K562 (cell line): ENCODE measurements around the gene CYP26A1. TPM values are rescaled to one million over a fixed set of nuclear protein-coding genes. Genes with fewer than 3 reads are reported as not detected.

Experiments used
- ATAC-seq: fragments of 200-7000 bp; cut with Tn5 transposase; 3 replicates; pipeline ENCODE4 v1.9.1; 2020; ENCODE audit warnings: moderate library complexity
- BruUV-seq: library from RNA; stranded (reverse); fragments of 400-500 nt; replicated peaks from 2 replicates; lab custom pipeline; 2021; lab: Mats Ljungman, UMichigan
- CTCF ChIA-PET: fragments of 300-600 bp; formaldehyde crosslinking; extraction: SDS; loops from one replicate; lab custom pipeline; 2021; ENCODE audit warnings: low intra/inter-chr PET ratio; lab: Yijun Ruan, JAX
- POLR2A ChIA-PET: fragments of 300-600, 350-650 bp; sonication (Branson Sonifier 250); formaldehyde crosslinking; extraction: SDS; loops from one replicate; lab custom pipeline; 2021; ENCODE audit warnings: antibody characterized with exemption, inconsistent platforms; lab: Yijun Ruan, JAX
- DNase-seq, 4 experiments: peaks; one replicate each; pipeline versions ENCODE4 v3.0.0 to v3.0.0-alpha.2; 2011 to 2018; ENCODE audit warnings: low spot score in 3 of 4, mixed read lengths in 3 of 4; ENCODE audit errors: extremely low read depth in 1 of 4
- FAIRE-seq: peaks from 2 replicates; lab custom pipeline; 2011; peaks lifted over from hg19 to GRCh38; lab: Jason Lieb, UNC
- H2AFZ ChIP-seq: 2 replicates; pipeline ENCODE4 v1.6.0; 2011; ENCODE audit warnings: low read depth, low read length, control low read depth, inconsistent platforms
- H3K27ac ChIP-seq: fragments of 200-600 bp; 3 replicates; pipeline ENCODE4 v1.8.0; 2011; ENCODE audit warnings: low read depth, mild to moderate bottlenecking, control low read depth, inconsistent platforms, low read length, moderate library complexity, mixed read lengths; ENCODE audit errors: extremely low read depth
- H3K27me3 ChIP-seq, 2 experiments: fragments of 300-600 bp in 1 of 2; 2 replicates in 1 of 2; 3 replicates in 1 of 2; pipeline versions ENCODE4 v1.6.0 to v1.8.0; 2011; ENCODE audit warnings: inconsistent platforms in 2 of 2, low read length in 2 of 2, mild to moderate bottlenecking in 1 of 2, mixed read lengths in 1 of 2, moderate library complexity in 1 of 2; ENCODE audit not compliant: control insufficient read depth in 2 of 2, insufficient read depth in 2 of 2
- H3K36me3 ChIP-seq: fragments of 300-600 bp; 3 replicates; pipeline ENCODE4 v1.8.0; 2011; ENCODE audit warnings: mild to moderate bottlenecking, low read length, inconsistent platforms; ENCODE audit not compliant: control insufficient read depth, insufficient read depth
- H3K4me1 ChIP-seq, 2 experiments: fragments of 200-600 bp in 1 of 2; replicated peaks in 1 of 2; 2 replicates in 1 of 2; 3 replicates in 1 of 2; pipeline versions ENCODE4 v1.5.1 to v1.8.0; 2011; ENCODE audit warnings: inconsistent platforms in 2 of 2, low read length in 2 of 2, mild to moderate bottlenecking in 1 of 2, mixed read lengths in 1 of 2, moderate library complexity in 1 of 2; ENCODE audit not compliant: control insufficient read depth in 2 of 2, insufficient read depth in 2 of 2
- H3K4me2 ChIP-seq: 2 replicates; pipeline ENCODE4 v1.6.1; 2011; ENCODE audit warnings: low read length, control low read depth, inconsistent platforms, mixed read lengths; ENCODE audit not compliant: insufficient read depth
- H3K4me3 ChIP-seq: fragments of 200-600 bp; sonication (generic), shearing (Covaris generic); 2 replicates; pipeline ENCODE4 v1.5.1; 2016; ENCODE audit warnings: control low read depth, inconsistent platforms
- H3K79me2 ChIP-seq: fragments of 200-600 bp; 3 replicates; pipeline ENCODE4 v1.8.0; 2011; ENCODE audit warnings: low read length, inconsistent platforms; ENCODE audit not compliant: control insufficient read depth, insufficient read depth
- H3K9ac ChIP-seq, 2 experiments: 2 replicates each; pipeline versions ENCODE4 v1.6.0 to v1.6.1; 2011; ENCODE audit warnings: low read depth in 2 of 2, low read length in 2 of 2, control low read depth in 1 of 2, inconsistent platforms in 1 of 2, mild to moderate bottlenecking in 1 of 2, mixed read lengths in 1 of 2; ENCODE audit not compliant: insufficient read depth in 1 of 2
- H3K9me1 ChIP-seq: one replicate; pipeline ENCODE4 v1.6.0; 2011; ENCODE audit warnings: inconsistent platforms, mild to moderate bottlenecking, low read length, moderate library complexity; ENCODE audit not compliant: control insufficient read depth, insufficient read depth
- H3K9me3 ChIP-seq: replicated peaks from 2 replicates; pipeline ENCODE4 v1.5.1; 2011; ENCODE audit warnings: low read depth, low read length, inconsistent platforms; ENCODE audit not compliant: control insufficient read depth, insufficient read depth
- H4K20me1 ChIP-seq: replicated peaks from 2 replicates; pipeline ENCODE4 v1.6.1; 2011; ENCODE audit warnings: low read length, inconsistent platforms, mixed read lengths; ENCODE audit not compliant: control insufficient read depth, insufficient read depth
- CEBPB ChIP-seq: fragments of 450-650 bp; IDR thresholded peaks from 2 replicates; pipeline ENCODE4 v1.6.1; 2016; ENCODE audit warnings: missing genetic modification characterization, missing compliant biosample characterization
- FOXA1 ChIP-seq: fragments of 450-650 bp; IDR thresholded peaks from 2 replicates; pipeline ENCODE4 v1.6.1; 2016; ENCODE audit warnings: mild to moderate bottlenecking, borderline replicate concordance
- L3MBTL2 ChIP-seq: fragments of 450-650 bp; IDR thresholded peaks from 2 replicates; pipeline ENCODE4 v1.6.1; 2016; ENCODE audit warnings: mild to moderate bottlenecking, moderate library complexity
- WGBS: fragments of 100-300 bp; shearing (Covaris generic); methylation state at CpG from one replicate; pipeline ENCODE4 v1.1.6; 2016; ENCODE audit warnings: low coverage, mixed read lengths; ENCODE audit not compliant: insufficient coverage; ENCODE audit errors: missing lambda C conversion rate; 5-methylcytosine and 5-hydroxymethylcytosine counted together
- in situ Hi-C: fragments of 300-500 bp; cut with MboI; formaldehyde crosslinking; loops from 4 replicates; pipeline ENCODE4 v1.15.0; 2018; ENCODE audit warnings: inconsistent platforms, mixed read lengths
- intact Hi-C: fragments of 100-400 bp; cut with micrococcal nuclease; formaldehyde crosslinking; loops from 2 replicates; pipeline ENCODE4 v1.14.2; 2022
- polyA plus RNA-seq, 8 experiments: library from polyadenylated mRNA; depleted of rRNA in 4 of 8; stranded (reverse) in 5 of 8; unstranded in 3 of 8; fragments of >200 nt; fragmentation: Nextera tagmentation in 2 of 8; fragmentation: Illumina TruSeq in 1 of 8; extraction: Ambion mirVana in 2 of 8; extraction: Trizol in 1 of 8; gene quantifications; 2 replicates each; pipeline versions ENCODE4 v1.2.1 to v1.2.3, GENCODE V29; 2011 to 2014; ENCODE audit warnings: inconsistent platforms in 1 of 8, missing spikeins in 1 of 8
- total RNA-seq, 7 experiments: library from RNA; depleted of rRNA in 6 of 7; stranded (reverse); fragments of >200 nt in 6 of 7; fragmentation: Illumina TruSeq in 2 of 7; extraction: Trizol in 2 of 7; gene quantifications; 2 replicates each; pipeline versions ENCODE4 v1.2.1 to v1.2.3, GENCODE V29; 2011 to 2021; ENCODE audit warnings: low replicate concordance in 1 of 7

Gene CYP26A1
- total and polyA plus RNA-seq, 9 of the 15 experiments (the other 6 are each of a cell fraction or from before 2014, with no cell fraction given) = 0.11 to 5.1 (median 1.6) TPM

DNA sequence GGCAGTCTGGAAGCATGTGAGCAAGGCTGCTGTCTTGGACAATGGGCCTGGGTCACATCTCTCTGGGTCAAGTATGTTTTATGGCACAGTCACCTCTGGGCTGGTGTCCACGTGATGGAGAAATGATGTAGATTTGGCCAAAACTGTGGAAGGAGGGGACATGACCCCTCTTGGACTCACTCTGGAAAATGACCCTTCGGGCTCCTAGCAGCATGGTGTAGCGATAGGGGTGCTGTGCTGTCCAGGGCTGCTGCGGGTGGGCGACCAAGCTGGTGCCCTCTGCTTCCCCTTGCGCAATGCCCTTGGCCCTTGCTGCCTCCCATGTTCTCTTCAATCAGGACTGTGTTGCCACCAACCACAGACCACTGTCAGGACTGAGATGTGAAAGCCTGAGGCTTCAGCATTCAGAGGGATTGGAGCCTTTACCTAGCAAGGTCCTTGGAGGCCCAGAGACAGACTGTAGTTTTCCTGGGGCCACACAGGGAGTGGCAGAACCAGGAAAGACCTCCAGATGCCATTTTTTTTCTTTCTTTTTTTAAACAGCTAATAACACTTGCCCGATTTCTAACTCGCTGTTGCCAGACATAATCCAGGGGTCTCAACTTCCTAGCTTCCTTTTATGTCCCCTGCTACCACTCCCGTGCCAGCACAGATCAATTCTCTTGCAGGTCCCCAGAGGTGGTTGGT is 6.1 kb downstream of the CYP26A1 start:
- BruUV-seq = no TSS peak
- Histone ChIP-seq H3K79me2 (no peaks in the 10 kb centered on the region), H3K9me1 (peaks cover 2% of the 10 kb centered on the region), H3K27me3 (peaks cover 2 to 11% of the 10 kb centered on the region in 2 experiments; a peak in 3 of 5 replicates), H3K4me1 (peaks cover 6 to 12% of the 10 kb centered on the region in 2 experiments; a peak in 4 of 5 replicates), H3K4me2 (peak overlapping the region; percentile 12; the same call in 1 of the 2 replicates), H3K9ac (peak overlapping the region in 1 of 2 experiments; percentile 40; a peak in 2 of 4 replicates), H3K27ac (no peak overlapping the region), H3K36me3 (no peaks in the 10 kb centered on the region), H3K4me3 (no peak overlapping the region), H2AFZ (peak overlapping the region; percentile 54; the same call in 1 of the 2 replicates), H3K9me3 (no peaks in the 10 kb centered on the region), H4K20me1 (no peaks in the 10 kb centered on the region; the same call in 1 of the 2 replicates)
- peak; percentile 55; the same call in 1 of the 2 replicates for TF ChIP-seq CEBPB (tag)
- TF ChIP-seq L3MBTL2 = 0 out of 2 replicates have a peak, but pooled peaks have one; percentile 2
- TF ChIP-seq FOXA1 = no peak
- in situ Hi-C loops = loop anchor here (10.0 kb wide), 1 partner anchor 275 kb away; no protein-coding TSS in a partner anchor
- intact Hi-C loops = loop anchor here (1.0 to 10.0 kb wide), 4 partner anchors 73 to 485 kb away; partner anchors contain the start of gene KIF11
- WGBS = 13% methylated on average over 9 of the region's 9 CpGs
- POLR2A ChIA-PET = no interaction called here
- no peak for FAIRE-seq
- no peak for DNase-seq
- no peak for ATAC-seq
- CTCF ChIA-PET = interaction anchor here (1.2 to 1.4 kb wide), 2 partner anchors 210 to 273 kb away, joined by 3 read pairs; no protein-coding TSS in a partner anchor
